Motor neuron (in vitro differentiated cells): ENCODE results near the gene OR3A2. TPM values are rescaled to one million over a fixed set of nuclear protein-coding genes. Genes with fewer than 3 reads are reported as not detected.
A peak's percentile ranks its signal among the peaks of the same experiment; 100 is the strongest.
"Not testable (repeated sequence)": the region's sequence is repeated elsewhere in the genome, so short reads cannot be mapped to it uniquely, and the experiment has no call there.

ENCODE experiments used
- ATAC-seq, 8 experiments: fragments of 200-7000 bp; cut with Tn5 transposase; replicated peaks in 6 of 8; 2 replicates each; pipeline ENCODE4 v1.8.0; 2021; ENCODE audit warnings: mild to moderate bottlenecking in 8 of 8, moderate library complexity in 8 of 8
- H3K27ac ChIP-seq, 2 donors: fragments of 250-450 bp; sonication (Bioruptor Pico); 2 replicates each; pipeline ENCODE4 v1.9.0; 2021; ENCODE audit warnings: antibody characterized with exemption in 2 of 2, mild to moderate bottlenecking in 2 of 2, moderate library complexity in 1 of 2
- H3K4me1 ChIP-seq, 2 donors: fragments of 250-450 bp; sonication (Bioruptor Pico); replicated peaks in 1 of 2; 2 replicates each; pipeline ENCODE4 v1.6.1; 2021; ENCODE audit warnings: antibody characterized with exemption in 2 of 2, mild to moderate bottlenecking in 2 of 2, moderate library complexity in 1 of 2
- H3K4me3 ChIP-seq, 5 donors: fragments of 250-450 bp; sonication (Bioruptor Pico); 2 replicates each; pipeline ENCODE4 v1.9.0; 2021; ENCODE audit warnings: antibody characterized with exemption in 5 of 5, mild to moderate bottlenecking in 5 of 5, moderate library complexity in 4 of 5
- WGBS, 10 experiments: fragments of 450-650 bp; shearing (Covaris generic); methylation state at CpG; one replicate each; pipeline ENCODE4 v1.0.0; 2022; 5-methylcytosine and 5-hydroxymethylcytosine counted together
- in situ Hi-C, 9 experiments: fragments of 400-800 bp; cut with MboI; loops; one replicate each; pipeline ENCODE4 v1.15.0; 2021; ENCODE audit warnings: low sequenced_read_pairs in 9 of 9, low pct_unique_long_range_greater_than_20kb in 2 of 9; ENCODE audit not compliant: unreplicated experiment in 9 of 9
- total RNA-seq, 8 experiments: library from RNA; unstranded; fragments of 300-600 nt; gene quantifications; 2 replicates each; pipeline versions ENCODE4 v1.2.3 to v1.2.4, GENCODE V29; 2022

The OR3A2 gene
- total RNA-seq, 8 experiments from 2014 or later = 0.46 to 1.1 (median 0.62) TPM; not detected in 5

DNA sequence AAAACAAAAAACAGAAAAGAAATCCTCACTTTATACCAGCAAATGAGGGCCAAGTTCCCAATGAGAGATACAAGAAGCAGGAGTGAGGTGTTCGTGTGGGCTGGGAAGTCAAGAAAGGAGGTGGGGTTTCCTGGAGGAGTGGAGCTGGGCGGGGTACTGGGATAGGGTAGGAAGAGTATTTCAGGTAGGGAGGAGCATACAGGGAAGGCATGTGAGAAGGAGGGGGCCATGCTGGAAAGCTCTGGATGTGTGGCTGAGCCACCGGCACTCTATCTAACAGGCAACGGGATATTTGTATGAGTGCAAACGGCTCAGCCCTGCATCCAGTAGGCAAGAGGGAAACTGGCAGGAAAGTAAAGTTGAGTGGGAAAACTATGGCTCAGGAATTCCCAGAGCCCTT is 4.2 kb downstream of the OR3A2 start:
- no peak for ATAC-seq
- Histone ChIP-seq H3K4me1 (no peaks in the 10 kb centered on the region), H3K4me3 (no peak overlapping the region), H3K27ac (no peak overlapping the region)
- in situ Hi-C loops = no loop called here
- 20 to 100% (median 80%) methylated on average over 1 to 3 of the region's 5 CpGs; no CpG with 5 or more reads in 3 of the 10 experiments for WGBS, 10 experiments

DNA sequence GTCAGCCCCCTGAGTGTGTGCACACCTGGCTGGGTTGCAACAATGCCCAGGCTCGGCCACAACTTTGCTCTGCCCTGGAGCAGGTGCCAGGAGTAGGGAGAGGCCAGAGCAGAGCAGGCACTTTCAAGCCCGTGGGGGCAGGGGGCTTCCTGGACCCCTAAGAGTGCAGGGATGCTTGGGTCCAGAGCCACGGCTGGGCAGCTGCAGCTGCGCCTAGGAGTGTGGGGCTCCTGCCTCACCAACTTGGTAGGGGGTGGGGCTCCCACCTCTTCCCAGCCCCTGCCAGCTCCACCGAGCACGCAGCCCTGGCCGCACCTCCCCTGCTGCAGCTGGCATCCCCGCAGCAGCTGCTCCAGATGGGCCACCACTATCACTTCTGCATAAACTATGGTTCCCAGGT is 7.8 kb downstream of the OR3A2 start:
- ATAC-seq = no peak
- H3K4me1 ChIP-seq = no peaks in the 10 kb centered on the region
- in situ Hi-C loops = no loop called here
- H3K27ac ChIP-seq = no peak overlapping the region
- H3K4me3 ChIP-seq = no peak overlapping the region
- WGBS, 10 experiments = 65% methylated on average over 5 of the region's 8 CpGs; no CpG with 5 or more reads in 9 of the 10 experiments

DNA sequence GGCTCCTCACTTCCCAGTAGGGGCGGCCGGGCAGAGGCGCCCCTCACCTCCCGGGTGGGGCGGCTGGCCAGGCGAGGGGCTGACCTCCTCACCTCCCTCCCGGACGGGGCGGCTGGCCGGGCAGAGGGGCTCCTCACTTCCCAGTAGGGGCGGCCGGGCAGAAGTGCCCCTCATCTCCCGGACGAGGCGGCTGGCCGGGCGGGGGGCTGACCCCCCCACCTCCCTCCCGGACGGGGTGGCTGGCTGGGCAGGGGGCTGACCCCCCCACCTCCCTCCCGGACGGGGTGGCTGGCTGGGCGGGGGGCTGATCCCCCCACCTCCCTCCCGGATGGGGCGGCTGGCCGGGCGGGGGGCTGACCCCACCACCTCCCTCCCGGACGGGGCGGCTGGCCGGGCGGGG is 14.9 kb downstream of the OR3A2 start:
- in situ Hi-C loops, H3K4me3 ChIP-seq, H3K27ac ChIP-seq, H3K4me1 ChIP-seq, ATAC-seq: not testable (repeated sequence)
- WGBS, 10 experiments = no CpG with 5 or more reads among the region's 31 CpGs

DNA sequence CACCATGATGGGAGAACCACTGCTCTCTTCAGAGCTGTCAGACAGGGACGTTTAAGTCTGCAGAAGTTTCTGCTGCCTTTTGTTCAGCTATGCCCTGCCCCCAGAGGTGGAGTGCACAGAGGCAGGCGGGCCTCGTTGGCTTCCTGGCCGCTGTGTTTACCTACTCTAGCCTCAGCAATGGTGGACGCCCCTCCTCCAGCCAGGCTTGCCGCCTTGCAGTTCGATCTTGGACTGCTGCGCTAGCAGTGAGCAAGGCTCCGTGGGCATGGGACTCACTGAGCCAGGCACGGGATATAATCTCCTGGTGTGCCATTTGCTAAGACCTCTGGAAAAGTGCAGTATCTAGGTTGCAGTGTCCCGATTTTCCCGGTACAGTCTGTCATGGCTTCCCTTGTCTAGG is 43.3 kb downstream of the OR3A2 start:
- in situ Hi-C loops, H3K4me1 ChIP-seq, ATAC-seq, H3K4me3 ChIP-seq, H3K27ac ChIP-seq: not testable (repeated sequence)
- WGBS, 10 experiments = 0 to 88% (median 49%) methylated on average over 1 to 7 of the region's 12 CpGs; no CpG with 5 or more reads in 6 of the 10 experiments

DNA sequence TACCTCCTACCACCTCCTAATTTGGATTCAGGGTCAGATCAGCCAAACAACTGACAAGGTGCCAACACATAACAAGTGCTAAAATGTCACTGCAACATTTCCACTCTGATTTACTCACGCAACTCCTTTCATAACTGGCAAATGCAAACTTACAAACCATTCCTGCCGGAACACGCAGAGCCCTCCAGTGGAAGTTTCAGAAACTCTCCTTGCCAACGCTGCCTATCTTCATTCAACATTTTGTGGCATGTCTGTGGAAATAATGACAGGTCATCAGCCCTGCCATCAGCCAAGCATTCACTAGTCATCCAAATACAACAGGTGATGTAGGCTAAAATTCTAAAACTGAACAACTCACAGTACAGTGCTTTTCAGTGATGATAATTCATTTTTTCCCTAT is 50.2 kb downstream of the OR3A2 start:
- H3K4me1 ChIP-seq = no peaks in the 10 kb centered on the region
- 0 to 85% (median 29%) methylated on average over 1 to 4 of the region's 4 CpGs; no CpG with 5 or more reads in 1 of the 10 experiments for WGBS, 10 experiments
- in situ Hi-C loops = no loop called here
- H3K27ac ChIP-seq = no peak overlapping the region
- H3K4me3 ChIP-seq = no peak overlapping the region
- ATAC-seq = peak in 1 of 8 experiments; percentile 71

DNA sequence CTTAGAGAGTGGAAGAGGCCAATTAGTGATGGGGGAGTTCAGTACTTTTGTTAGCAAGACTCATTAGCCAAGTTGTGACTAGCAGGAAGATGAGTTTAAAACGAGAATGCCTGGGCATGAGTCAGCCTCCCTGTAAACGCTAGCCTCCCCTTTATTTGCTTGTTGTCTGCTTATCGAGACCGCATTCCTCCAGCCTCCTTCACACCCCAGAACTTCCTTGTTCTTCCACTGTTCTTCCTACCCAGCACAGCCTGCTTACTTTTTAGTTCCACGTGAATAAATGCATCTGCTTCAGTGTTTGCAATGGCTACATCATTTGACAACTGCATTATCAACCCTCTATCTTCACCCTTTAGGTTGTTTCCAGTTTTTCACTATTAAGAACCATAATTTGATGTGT is 67.8 kb downstream of the OR3A2 start:
- H3K27ac ChIP-seq = no peak overlapping the region
- in situ Hi-C loops = no loop called here
- no peak for ATAC-seq
- no peak overlapping the region for H3K4me3 ChIP-seq
- H3K4me1 ChIP-seq = no peaks in the 10 kb centered on the region
- WGBS, 10 experiments = 0 to 83% (median 40%) methylated on average over 1 to 5 of the region's 5 CpGs

DNA sequence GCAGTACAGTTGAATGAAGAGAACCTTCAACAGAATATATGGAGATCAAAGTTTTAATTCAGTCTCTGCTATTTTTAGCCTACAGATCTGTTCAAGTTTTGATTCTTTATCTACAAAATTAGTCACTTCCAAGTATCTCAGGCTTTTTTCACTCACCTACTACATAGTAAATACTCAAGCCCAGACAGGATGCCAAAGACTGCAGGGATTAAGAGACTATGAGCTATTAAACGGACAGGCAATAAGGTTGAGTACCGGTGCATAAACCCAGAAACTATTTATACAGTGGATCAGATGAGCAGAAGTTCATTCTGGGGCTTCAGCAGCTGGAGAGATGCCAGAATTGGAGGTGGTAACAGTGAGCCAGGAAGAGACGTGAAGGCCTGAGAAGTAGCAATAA is 69.3 kb downstream of the OR3A2 start:
- 10 to 100% (median 55%) methylated on average over 1 to 3 of the region's 3 CpGs for WGBS, 10 experiments

DNA sequence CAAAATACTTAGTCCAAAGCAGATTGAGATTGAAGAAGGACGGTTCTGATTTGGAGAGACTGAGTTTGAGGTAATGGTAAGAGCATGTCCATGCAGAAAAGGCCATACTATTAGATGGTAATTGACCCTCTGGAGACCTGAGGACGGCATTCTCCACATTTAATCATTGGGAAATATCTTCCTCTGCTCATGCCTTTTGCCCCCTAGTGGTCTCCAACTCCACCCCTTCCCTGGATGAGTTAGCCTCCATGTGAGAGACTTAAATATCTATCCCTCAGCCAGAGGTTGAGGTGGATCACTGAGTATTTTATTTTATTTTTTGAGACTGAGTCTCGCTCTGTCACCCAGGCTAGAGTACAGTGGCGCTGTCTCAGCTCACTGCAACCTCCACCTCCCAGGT is 77.5 kb downstream of the OR3A2 start:
- Histone ChIP-seq H3K4me3 (no peak overlapping the region), H3K4me1 (no peaks in the 10 kb centered on the region), H3K27ac (no peak overlapping the region)
- no peak for ATAC-seq
- in situ Hi-C loops = no loop called here
- 0 to 82% (median 57%) methylated on average over 1 to 4 of the region's 4 CpGs; no CpG with 5 or more reads in 2 of the 10 experiments for WGBS, 10 experiments

More for the DNA sequence above, 69.3 kb downstream of the OR3A2 start:
- no peak overlapping the region for H3K27ac ChIP-seq
- no peak for ATAC-seq
- in situ Hi-C loops = no loop called here
- H3K4me3 ChIP-seq = no peak overlapping the region
- H3K4me1 ChIP-seq = no peaks in the 10 kb centered on the region

DNA sequence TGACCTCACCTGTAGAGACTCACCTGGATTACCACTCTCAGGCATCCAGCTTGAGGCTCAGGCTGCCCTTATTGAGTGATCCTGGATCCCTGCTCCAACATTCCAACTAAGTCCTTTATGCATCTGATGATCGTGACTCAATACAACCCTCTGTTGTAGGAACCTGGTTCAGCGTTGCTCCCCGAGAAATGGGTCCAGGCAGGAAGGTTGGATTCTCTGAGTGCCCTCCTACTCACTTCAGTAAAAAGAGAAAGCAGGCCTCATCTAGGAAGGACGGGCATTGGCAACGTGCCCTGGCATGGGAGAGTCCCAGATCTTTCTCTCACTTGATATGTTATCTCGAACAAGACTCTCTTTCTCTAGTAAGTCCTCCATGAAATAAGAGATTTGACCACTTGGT is 87.8 kb downstream of the OR3A2 start, which contains the start of gene OR3A1:
OR3A1 (minus strand) TSS at position 101 of the 400 bp plus-strand sequence. CDS start 5,778 bp downstream, outside the sequence.
- H3K27ac ChIP-seq = no peak within 1 kb of the TSS
- no peaks in the 10 kb centered on the region for H3K4me1 ChIP-seq
- in situ Hi-C loops = no loop called here
- WGBS, 10 experiments = 5 to 91% (median 82%) methylated on average over 1 to 6 of the region's 6 CpGs; no CpG with 5 or more reads in 5 of the 10 experiments
- no peak for ATAC-seq
- H3K4me3 ChIP-seq = no peak within 1 kb of the TSS

DNA sequence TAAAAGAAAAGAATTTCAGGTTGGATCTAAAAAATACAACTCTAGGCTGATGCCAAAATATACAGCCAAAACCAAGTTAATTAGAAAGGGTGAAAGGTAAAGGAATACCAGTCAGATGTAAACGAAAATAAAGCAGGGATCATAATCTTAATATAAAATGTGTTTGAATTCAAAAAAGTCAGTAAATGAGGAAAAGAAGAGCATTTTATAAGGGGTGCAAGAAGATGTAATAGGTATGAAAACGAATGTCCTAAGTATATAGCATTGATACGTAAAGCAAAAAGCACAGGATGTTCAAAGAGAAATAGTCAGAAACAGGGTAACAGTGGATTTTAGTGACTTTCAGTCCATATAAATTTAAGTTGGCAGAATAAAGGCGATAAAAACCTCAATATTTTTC is 90.5 kb downstream of the OR3A2 start:
- no peak for ATAC-seq
- Histone ChIP-seq H3K4me1 (no peaks in the 10 kb centered on the region), H3K27ac (no peak overlapping the region), H3K4me3 (no peak overlapping the region)
- in situ Hi-C loops = no loop called here
- WGBS, 10 experiments = 3 to 65% (median 46%) methylated on average over 2 to 4 of the region's 4 CpGs

DNA sequence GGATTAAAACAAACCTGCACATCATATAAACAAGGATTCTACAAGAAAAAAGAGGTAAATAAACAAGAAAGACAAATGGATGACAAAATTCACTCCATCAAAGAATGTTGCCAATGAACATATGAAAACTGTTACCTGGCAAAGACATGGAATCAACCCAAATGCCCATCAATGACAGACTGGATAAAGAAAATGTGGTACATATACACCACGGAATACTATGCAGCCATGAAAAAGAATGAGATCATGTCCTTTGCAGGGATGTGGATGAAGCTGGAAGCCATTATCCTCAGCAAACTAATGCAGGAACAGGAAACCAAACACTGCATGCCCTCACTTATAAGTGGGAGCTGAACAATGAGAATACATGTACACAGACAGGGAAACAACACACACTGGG is 92.6 kb downstream of the OR3A2 start:
- ATAC-seq, in situ Hi-C loops, H3K4me3 ChIP-seq, H3K27ac ChIP-seq, H3K4me1 ChIP-seq: not testable (repeated sequence)
- WGBS, 10 experiments = 0 to 100% (median 55%) methylated on average over 1 of the region's 1 CpG; no CpG with 5 or more reads in 2 of the 10 experiments

DNA sequence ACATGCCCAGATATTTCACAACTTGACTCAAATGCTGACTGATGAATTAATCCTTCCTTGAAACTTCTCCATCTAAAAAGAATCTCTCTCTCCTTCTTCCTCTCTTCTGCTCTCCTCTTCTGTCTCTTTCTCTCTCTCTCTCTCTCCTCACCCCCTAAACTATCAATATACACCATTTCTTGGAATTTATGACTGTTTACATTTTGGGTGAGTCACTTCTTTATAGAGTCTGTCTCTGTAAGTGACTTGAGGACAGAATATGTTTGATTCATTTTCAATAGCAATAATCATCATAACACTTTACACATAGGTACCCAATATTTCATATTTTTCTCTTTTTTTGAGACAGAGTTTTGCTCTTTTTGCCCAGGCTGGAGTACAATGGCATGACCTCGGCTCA is 103.2 kb downstream of the OR3A2 start:
- 0 to 80% (median 50%) methylated on average over 1 of the region's 1 CpG; no CpG with 5 or more reads in 5 of the 10 experiments for WGBS, 10 experiments
- no peak overlapping the region for H3K27ac ChIP-seq
- no peaks in the 10 kb centered on the region for H3K4me1 ChIP-seq
- H3K4me3 ChIP-seq = no peak overlapping the region
- in situ Hi-C loops = no loop called here
- ATAC-seq = no peak

DNA sequence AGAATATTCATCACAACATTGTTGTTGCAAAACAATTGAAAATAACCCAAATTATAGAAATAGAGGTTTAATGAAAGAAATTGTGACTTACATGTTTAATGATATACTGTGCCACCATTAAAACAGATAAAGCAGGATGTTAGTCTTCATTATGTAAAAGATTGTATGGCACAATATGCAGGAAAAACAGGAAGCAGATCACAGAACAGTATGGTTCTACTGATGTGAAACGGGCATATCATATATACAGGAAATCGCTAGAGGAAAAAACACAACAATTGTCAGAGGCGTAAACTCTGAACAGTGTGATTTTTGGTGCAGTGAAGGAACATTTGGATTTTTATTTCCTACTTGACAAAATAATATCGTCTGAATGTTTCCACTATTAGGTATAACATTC is 110.0 kb downstream of the OR3A2 start:
- no peak for ATAC-seq

DNA sequence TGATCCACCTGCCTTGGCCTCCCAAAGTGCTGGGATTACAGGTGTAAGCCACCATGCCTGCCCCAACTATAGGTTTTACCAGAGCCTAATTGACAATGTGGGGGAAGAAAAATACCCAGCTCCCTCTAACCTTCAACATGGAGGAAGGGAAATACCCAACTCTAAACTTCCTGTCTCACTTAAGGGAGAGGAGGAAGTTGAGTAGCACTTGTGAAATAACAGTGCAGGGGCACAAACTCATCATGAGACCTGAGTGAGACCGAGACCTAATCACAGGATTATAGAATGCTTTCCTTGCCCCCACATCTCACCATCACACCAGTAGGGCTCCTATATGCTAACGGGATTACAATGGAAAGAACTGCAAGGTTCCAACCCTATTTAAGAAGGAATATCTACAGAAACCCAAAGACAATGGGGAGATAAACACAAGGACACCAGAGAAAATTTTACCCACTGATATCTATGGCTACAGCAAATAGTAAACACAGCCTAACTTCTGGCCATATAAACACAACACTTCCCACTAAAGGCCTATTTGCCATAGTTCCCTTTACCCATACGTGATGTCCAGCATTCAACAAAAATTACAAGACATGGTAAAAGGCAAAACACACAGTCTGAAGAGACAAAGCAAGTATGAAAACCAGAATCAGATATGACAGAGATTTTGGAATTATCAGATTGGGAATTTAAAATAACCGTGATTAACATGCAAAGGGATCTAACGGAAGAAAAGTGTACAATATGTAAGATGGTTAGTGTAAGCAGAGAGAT is 114.8 kb downstream of the OR3A2 start:
- no peak for ATAC-seq
- Histone ChIP-seq H3K27ac (no peak overlapping the region), H3K4me1 (no peaks in the 10 kb centered on the region), H3K4me3 (no peak overlapping the region)
- in situ Hi-C loops = no loop called here
- WGBS, 10 experiments = 30 to 94% (median 66%) methylated on average over 2 to 5 of the region's 5 CpGs; no CpG with 5 or more reads in 1 of the 10 experiments

More for the DNA sequence above, 110.0 kb downstream of the OR3A2 start:
- Histone ChIP-seq H3K4me3 (no peak overlapping the region), H3K27ac (no peak overlapping the region), H3K4me1 (no peaks in the 10 kb centered on the region)
- in situ Hi-C loops = no loop called here
- 28 to 100% (median 64%) methylated on average over 1 to 4 of the region's 4 CpGs for WGBS, 10 experiments
